Raji (cell line): ENCODE results near the gene IFFO2.

Experiments used
- POLR2A ChIP-seq: IDR thresholded peaks from 2 replicates; pipeline ENCODE4 v1.6.1; 2011; ENCODE audit warnings: low read depth, low read length, control low read depth; ENCODE audit not compliant: insufficient read depth

IFFO2 gene

GRCh38 chr1:18885311-18886002 is 71.0 kb downstream of the IFFO2 start:
- no peak for TF ChIP-seq POLR2A

GRCh38 chr1:18884727-18885126 is 71.7 kb downstream of the IFFO2 start:
- TF ChIP-seq POLR2A = no peak

- TF ChIP-seq POLR2A = no peak
Measured at GRCh38 chr1:18884419-18884717, 72.1 kb downstream of the IFFO2 start.

GRCh38 chr1:18883636-18884418 is 72.6 kb downstream of the IFFO2 start:
- no peak for TF ChIP-seq POLR2A

GRCh38 chr1:18883079-18883478 is 73.4 kb downstream of the IFFO2 start:
- TF ChIP-seq POLR2A = no peak

GRCh38 chr1:18882486-18882885 is 74.0 kb downstream of the IFFO2 start:
- TF ChIP-seq POLR2A = no peak

- no peak for TF ChIP-seq POLR2A
Measured at GRCh38 chr1:18881642-18882431, 74.6 kb downstream of the IFFO2 start.

- TF ChIP-seq POLR2A = no peak
Measured at GRCh38 chr1:18881164-18881563, 75.3 kb downstream of the IFFO2 start.

GRCh38 chr1:18880585-18880984 is 75.9 kb downstream of the IFFO2 start:
- no peak for TF ChIP-seq POLR2A

- no peak for TF ChIP-seq POLR2A
Measured at GRCh38 chr1:18879791-18880309, 76.6 kb downstream of the IFFO2 start.

- no peak for TF ChIP-seq POLR2A
Measured at GRCh38 chr1:18879215-18879790, 77.2 kb downstream of the IFFO2 start.

- no peak for TF ChIP-seq POLR2A
Measured at GRCh38 chr1:18878538-18879214, 77.8 kb downstream of the IFFO2 start.

GRCh38 chr1:18877282-18877681 is 79.2 kb downstream of the IFFO2 start:
- no peak for TF ChIP-seq POLR2A

- no peak for TF ChIP-seq POLR2A
Measured at GRCh38 chr1:18876210-18876609, 80.3 kb downstream of the IFFO2 start.

- TF ChIP-seq POLR2A = no peak
Measured at GRCh38 chr1:18875796-18876128, 80.7 kb downstream of the IFFO2 start.

- no peak for TF ChIP-seq POLR2A
Measured at GRCh38 chr1:18875107-18875795, 81.2 kb downstream of the IFFO2 start.
